Endothelial cell (in vitro differentiated cells): ENCODE measurements around the gene C14orf119. TPM values are rescaled to one million over a fixed set of nuclear protein-coding genes. Genes with fewer than 3 reads are reported as not detected.

Experiments
- DNase-seq: peaks from one replicate; pipeline ENCODE4 v3.0.0; 2021; ENCODE audit warnings: low spot score
- H3K27ac Mint-ChIP-seq: one replicate; pipeline ENCODE4 v1.8.0; 2021; ENCODE audit warnings: mixed read lengths, inconsistent platforms; ENCODE audit not compliant: unreplicated experiment
- H3K27me3 Mint-ChIP-seq: one replicate; pipeline ENCODE4 v1.8.0; 2021; ENCODE audit warnings: mild to moderate bottlenecking, moderate library complexity, mixed read lengths, inconsistent platforms; ENCODE audit not compliant: unreplicated experiment
- H3K36me3 Mint-ChIP-seq: one replicate; pipeline ENCODE4 v1.8.0; 2021; ENCODE audit warnings: mild to moderate bottlenecking, low read depth, mixed read lengths, inconsistent platforms; ENCODE audit not compliant: unreplicated experiment
- H3K4me1 Mint-ChIP-seq: one replicate; pipeline ENCODE4 v1.8.0; 2021; ENCODE audit warnings: mild to moderate bottlenecking, mixed read lengths, inconsistent platforms; ENCODE audit not compliant: unreplicated experiment
- H3K4me3 Mint-ChIP-seq: one replicate; pipeline ENCODE4 v1.8.0; 2021; ENCODE audit warnings: mild to moderate bottlenecking, mixed read lengths, inconsistent platforms; ENCODE audit not compliant: unreplicated experiment
- H3K9me3 Mint-ChIP-seq: one replicate; pipeline ENCODE4 v1.8.0; 2021; ENCODE audit warnings: mixed read lengths, inconsistent platforms; ENCODE audit not compliant: unreplicated experiment
- total RNA-seq: library from RNA; stranded (reverse); fragmentation: NEBNext Ultra II Directional; extraction: Animal tissue kit (Norgen Biotek cat#: 25700); gene quantifications from one replicate; pipeline ENCODE4 v1.2.1, GENCODE V29; 2021; ENCODE audit not compliant: unreplicated experiment
- TF ChIP-seq, protein P1 (sequence below): fragments of 200-600 bp; sonication (generic); IDR thresholded peaks from one replicate; pipeline ENCODE4 v1.5.0; 2021; ENCODE audit warnings: antibody characterized with exemption; ENCODE audit not compliant: unreplicated experiment

The C14orf119 gene
- total RNA-seq, 1 donor from 2014 or later = 55.2 TPM

DNA sequence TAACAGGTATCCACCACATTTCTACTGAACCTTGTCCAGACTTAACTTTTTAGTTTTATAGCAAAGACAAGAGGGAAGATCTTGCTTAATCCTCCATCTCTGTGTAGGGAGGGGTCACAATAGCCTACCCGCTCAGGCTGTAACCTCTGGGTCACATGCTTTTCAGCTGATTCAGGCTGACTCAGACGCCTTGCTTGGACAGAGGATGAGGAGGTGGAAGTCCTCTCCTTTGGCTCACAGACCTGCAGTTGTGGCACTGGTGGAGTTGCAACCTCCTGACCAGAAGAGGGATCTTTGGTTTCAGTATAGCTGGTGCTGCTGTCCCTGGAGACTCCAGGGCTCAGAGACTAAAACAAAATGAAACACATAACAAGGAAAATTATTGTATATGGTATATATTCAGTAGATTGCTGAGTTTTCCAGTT lies 16.6 kb upstream of the C14orf119 start:
- peaks cover 29% of the 10 kb centered on the region for H3K36me3 Mint-ChIP-seq
- H3K27me3 Mint-ChIP-seq = peaks cover 2% of the 10 kb centered on the region
- H3K4me1 Mint-ChIP-seq = no peaks in the 10 kb centered on the region
- no peak overlapping the region for H3K4me3 Mint-ChIP-seq
- H3K27ac Mint-ChIP-seq = no peak overlapping the region
- H3K9me3 Mint-ChIP-seq = no peaks in the 10 kb centered on the region
- TF ChIP-seq, protein P1, sequence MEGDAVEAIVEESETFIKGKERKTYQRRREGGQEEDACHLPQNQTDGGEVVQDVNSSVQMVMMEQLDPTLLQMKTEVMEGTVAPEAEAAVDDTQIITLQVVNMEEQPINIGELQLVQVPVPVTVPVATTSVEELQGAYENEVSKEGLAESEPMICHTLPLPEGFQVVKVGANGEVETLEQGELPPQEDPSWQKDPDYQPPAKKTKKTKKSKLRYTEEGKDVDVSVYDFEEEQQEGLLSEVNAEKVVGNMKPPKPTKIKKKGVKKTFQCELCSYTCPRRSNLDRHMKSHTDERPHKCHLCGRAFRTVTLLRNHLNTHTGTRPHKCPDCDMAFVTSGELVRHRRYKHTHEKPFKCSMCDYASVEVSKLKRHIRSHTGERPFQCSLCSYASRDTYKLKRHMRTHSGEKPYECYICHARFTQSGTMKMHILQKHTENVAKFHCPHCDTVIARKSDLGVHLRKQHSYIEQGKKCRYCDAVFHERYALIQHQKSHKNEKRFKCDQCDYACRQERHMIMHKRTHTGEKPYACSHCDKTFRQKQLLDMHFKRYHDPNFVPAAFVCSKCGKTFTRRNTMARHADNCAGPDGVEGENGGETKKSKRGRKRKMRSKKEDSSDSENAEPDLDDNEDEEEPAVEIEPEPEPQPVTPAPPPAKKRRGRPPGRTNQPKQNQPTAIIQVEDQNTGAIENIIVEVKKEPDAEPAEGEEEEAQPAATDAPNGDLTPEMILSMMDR = no peak
- no peak for DNase-seq

DNA sequence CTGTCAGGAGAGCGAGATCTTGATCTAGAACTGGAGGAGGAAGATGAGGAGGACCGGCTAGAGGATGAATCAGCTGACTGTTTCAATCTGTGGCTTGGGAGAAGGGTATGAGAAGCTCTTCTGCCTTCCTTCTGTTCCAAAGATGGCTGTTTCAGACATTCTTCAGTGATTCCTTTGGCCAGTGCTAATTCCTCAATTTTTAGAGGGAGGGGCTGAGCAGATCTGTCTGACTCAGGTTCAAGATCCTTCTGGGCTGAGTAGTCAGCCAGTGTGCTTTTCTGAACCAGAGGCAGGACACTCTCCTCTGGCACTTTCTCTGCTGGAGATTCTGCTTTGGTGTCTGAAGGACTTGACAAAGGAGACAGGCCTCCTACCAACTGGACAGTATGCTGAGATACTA lies 15.6 kb upstream of the C14orf119 start:
- H3K4me1 Mint-ChIP-seq = no peaks in the 10 kb centered on the region
- no peaks in the 10 kb centered on the region for H3K9me3 Mint-ChIP-seq
- H3K27ac Mint-ChIP-seq = peak overlapping the region; percentile 74
- DNase-seq = no peak
- TF ChIP-seq, protein P1 = no peak
- H3K27me3 Mint-ChIP-seq = peaks cover 2% of the 10 kb centered on the region
- H3K36me3 Mint-ChIP-seq = peaks cover 31% of the 10 kb centered on the region
- peak overlapping the region; percentile 78 for H3K4me3 Mint-ChIP-seq

DNA sequence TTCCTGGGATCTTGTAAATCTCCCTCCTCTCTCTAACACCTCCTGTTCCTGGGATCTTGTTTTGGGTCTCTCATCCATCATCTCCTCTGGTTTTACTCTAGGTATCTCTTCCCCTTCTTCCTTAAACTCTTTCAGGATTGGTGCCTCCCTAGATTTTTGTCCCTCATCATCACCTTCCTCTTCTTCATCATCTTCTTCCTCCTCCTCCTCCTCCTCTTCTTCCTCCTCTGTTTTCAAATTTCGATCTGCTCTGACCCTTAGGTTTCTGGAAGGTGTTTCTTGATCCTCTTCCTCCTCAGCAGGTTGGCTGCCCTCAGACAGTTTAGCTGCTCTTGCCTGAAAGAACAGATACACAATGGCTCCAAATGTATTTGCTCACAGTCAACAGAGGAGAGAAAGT lies 14.8 kb upstream of the C14orf119 start:
- Mint-ChIP-seq H3K27me3 (peaks cover 2% of the 10 kb centered on the region), H3K36me3 (peaks cover 32% of the 10 kb centered on the region), H3K4me1 (no peaks in the 10 kb centered on the region), H3K9me3 (no peaks in the 10 kb centered on the region), H3K27ac (no peak overlapping the region), H3K4me3 (peak overlapping the region; percentile 10)
- TF ChIP-seq, protein P1 = no peak
- no peak for DNase-seq

DNA sequence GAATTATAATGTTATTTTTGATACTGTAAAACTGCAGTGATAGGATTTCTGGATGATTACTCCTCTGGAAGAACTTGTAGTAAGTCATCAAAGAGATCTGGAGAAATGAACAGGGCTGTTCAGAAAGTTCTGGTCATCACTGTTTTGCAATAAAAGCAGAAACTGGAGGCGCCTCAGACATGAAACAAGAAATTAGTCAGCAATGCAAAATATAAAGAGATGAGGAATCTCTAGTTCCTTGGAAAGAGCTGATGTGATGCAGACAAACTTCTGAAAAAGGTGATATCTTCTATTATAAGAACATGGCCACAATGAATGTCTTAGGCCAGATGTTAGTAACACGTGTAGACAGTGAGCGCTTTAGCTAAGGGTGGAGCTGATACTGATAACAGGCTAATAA lies 9.8 kb upstream of the C14orf119 start:
- Mint-ChIP-seq H3K9me3 (no peaks in the 10 kb centered on the region), H3K27ac (no peak overlapping the region), H3K36me3 (peaks cover 36% of the 10 kb centered on the region), H3K4me1 (peaks cover 11% of the 10 kb centered on the region), H3K4me3 (no peak overlapping the region), H3K27me3 (no peaks in the 10 kb centered on the region)
- DNase-seq = no peak
- TF ChIP-seq, protein P1 = no peak

DNA sequence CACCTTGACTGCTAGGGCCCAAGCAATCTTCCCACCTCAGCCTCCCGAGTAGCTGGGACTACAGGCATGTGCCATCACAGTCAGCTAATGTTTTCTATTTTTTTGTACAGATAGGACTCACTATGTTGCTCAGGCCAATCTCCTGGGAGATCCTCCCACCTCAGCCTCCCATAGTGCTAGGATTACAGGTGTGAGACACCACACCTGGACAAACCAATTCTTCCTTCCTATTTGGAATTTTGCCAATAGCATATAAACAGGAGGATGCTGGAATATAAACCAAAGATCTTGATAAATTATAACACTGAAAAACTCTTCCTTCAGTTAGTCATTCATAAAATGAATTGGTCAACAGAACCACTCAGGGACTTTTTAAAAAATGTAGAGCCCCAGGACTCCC lies 8.7 kb upstream of the C14orf119 start:
- no peak for DNase-seq
- Mint-ChIP-seq H3K27me3 (no peaks in the 10 kb centered on the region), H3K27ac (no peak overlapping the region), H3K9me3 (no peaks in the 10 kb centered on the region), H3K4me1 (peaks cover 13% of the 10 kb centered on the region), H3K4me3 (no peak overlapping the region), H3K36me3 (peaks cover 30% of the 10 kb centered on the region)
- TF ChIP-seq, protein P1 = no peak
